HG02943 (cell line): ENCODE data around the gene PLA2G1B.

Experiments
- ATAC-seq: cut with Tn5 transposase; IDR thresholded peaks from one replicate; pipeline ENCODE4 v1.9.1; 2021; ENCODE audit warnings: mild to moderate bottlenecking, low read depth, moderate library complexity; ENCODE audit not compliant: unreplicated experiment

PLA2G1B gene

DNA sequence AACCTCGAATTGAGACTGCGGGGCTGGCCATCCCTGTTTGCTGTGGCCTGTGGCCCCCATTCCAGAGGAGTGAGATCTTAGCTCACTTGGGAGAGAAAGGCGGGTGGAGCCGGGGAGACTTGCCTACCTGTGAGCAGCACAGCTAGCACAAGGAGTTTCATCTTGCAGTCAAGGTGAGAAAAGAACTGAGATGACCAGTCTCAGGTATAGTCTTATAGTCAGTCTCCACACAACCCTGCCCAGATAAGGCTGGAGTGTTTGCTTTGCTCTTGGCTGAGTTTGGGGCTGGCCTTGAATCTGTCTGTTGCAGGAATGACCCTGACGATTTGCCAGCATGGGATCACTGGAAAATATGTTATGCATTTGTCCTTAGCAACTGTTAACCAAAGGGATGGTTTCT, at the start of gene PLA2G1B:
Gene PLA2G1B (minus strand): TSS at position 187 of the 400 bp plus-strand sequence. CDS start 26 bp downstream, at position 161.
- ATAC-seq, result no peak

DNA sequence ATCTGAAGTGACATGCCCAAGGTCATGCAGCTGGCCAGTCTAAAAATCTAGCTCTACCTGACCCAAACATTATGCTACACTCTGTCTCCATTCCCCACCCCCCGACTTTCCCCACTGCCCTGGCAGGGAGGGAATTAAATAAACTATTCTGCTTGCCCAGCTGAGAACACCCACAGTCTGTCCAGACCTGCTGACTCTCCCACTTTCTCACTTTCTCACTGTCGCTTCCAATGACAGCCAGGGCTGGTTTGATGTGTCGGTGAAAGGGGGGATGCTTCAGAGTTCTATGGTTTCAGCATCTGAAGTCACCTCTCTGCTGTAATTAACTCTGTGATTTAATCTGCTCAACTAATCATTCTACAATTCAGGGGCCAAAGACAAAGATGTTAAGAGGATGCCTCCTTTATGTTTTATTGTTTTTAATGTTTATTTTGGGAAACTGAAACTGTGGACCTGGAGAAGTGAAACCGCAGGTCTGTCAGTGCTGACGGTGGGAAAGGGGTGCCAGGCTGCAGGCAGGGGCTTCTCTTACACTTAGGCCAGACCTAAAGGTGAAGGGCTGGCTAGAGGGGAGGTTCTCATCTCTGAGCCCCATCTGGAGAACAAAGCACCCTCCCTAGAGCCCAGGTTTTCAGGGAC, 49.5 kb upstream of the PLA2G1B start:
- ATAC-seq, result no peak

DNA sequence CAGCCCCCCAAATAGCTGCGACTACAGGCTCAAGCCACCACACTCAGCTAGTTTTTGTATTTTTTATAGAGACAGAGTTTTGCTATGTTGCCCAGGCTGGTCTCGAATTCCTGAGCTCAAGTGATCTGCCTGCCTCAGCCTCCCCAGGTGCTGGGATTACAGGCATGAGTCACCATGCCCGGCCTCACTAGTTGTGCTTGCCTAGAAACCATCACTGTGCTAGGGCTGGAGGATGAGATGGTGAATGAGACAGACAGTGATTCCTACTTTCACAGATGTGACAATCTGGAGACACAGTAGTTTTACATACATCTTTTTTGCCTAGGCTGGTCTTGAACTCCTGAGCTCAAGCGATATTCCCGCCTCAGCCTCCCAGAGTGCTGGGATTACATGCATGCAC, 48.8 kb upstream of the PLA2G1B start:
- no peak for ATAC-seq

DNA sequence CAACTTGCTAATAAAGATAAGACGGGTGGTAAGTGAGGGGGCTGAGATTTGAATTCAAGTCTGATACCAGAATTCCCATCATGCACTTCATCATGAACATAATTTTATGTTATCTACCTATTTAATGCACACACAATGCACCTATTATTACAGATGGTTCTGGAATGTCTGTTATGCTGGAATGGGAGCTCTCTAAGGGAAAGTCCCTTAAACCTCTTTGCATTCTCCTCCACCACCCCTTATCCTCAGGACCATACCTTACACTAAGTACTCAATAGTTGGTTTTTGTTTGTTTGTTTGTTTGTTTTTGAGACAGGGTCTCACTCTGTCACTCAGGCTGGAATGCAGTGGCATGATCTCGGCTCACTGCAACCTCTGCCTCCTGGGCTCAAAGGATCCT, 48.4 kb upstream of the PLA2G1B start:
- ATAC-seq, result no peak

DNA sequence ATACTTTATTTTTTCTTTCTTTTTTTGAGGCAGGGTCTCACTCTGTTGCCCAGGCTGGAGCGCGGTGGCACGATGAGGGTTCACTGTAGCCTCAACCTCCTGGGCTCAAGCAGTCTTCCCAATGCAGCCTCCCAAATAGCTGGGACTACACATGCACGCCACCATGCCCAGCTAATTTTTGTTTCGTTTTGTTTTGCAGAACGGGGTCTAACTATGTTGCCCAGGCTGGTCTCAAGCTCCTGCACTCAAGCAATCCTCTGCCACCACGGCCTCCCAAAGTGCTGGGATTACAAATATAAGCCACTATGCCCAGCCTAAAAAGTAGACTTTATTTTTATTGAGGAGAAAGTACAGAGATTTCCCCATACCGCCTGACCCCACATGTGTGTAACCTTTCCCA, 46.1 kb upstream of the PLA2G1B start:
- ATAC-seq, result no peak

DNA sequence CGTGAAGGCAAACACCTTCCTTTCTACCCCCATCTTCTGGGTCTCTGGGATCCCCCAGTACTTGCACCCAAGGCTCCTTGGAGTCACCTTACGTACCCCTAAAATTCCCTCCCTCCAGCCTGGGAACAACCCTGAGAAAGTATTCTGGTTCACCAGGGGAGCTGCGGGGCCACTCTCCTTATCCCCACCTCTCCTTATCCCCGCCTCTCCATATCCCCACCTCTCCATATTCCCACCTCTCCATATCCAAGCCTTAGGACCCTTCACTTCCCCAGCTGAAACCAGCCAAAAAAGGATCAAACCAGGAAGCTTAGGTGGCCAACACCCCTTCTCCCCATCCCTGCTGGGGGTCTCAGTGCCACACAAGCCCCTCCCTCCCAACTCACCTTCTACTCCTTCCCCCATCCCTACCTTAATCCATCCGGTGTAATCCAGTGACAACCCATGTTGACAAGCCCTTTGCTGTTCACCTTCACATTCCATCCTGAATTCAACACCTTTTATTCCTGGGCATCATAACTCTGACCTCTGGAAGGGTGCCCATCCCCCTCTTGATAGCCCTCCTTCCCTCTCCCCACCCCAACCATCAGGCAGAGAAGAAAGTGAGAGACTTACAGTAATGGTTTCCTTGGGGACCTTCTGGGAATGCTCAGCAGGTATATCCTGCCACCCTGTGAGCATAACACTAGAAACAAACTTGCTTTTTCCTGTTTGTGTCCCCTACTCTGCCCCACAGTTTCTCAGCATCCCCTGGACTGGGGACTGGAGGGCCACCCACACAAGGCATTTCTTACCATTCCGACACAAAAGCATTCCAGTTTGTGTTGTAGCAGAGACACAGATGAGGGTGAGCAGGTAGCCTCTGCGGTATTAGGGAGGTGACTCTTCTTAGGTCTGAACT, 43.0 kb upstream of the PLA2G1B start:
- ATAC-seq, result no peak

DNA sequence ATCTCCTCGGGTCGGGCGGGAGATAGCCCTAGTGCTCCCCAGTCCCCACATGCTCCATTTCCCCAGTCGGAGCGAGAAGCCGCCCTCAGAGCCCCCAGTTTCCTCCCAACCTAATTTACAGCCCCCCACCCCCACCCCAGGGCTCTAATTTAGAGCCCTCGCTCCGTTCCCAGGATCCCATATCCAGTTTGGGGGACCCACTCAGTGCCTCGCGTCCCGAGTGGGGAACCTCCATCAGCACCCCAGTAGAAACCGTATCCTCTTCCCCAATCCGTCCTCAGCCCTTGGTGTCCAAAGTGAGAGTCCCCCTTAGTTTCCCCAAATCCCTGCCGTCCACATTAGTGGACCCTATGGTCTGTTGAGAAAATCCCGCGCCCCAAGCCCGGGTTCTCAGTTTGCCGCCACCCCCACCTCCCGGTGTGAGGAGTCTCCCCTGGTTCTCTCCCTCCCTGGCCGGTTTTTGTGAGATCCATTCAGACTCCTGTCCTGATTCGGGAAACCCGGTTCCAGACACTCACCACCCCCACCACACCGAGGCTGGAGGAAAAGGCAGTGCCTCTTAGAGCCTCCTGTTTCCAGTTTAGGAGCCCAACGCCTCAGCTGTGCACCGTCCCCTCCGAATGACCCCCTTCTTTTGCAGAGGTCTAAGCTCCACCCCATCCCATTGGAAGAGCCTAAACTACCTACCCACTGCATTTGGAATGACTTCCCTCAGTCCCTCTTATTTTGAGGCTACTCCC, 42.2 kb upstream of the PLA2G1B start:
- no peak for ATAC-seq

DNA sequence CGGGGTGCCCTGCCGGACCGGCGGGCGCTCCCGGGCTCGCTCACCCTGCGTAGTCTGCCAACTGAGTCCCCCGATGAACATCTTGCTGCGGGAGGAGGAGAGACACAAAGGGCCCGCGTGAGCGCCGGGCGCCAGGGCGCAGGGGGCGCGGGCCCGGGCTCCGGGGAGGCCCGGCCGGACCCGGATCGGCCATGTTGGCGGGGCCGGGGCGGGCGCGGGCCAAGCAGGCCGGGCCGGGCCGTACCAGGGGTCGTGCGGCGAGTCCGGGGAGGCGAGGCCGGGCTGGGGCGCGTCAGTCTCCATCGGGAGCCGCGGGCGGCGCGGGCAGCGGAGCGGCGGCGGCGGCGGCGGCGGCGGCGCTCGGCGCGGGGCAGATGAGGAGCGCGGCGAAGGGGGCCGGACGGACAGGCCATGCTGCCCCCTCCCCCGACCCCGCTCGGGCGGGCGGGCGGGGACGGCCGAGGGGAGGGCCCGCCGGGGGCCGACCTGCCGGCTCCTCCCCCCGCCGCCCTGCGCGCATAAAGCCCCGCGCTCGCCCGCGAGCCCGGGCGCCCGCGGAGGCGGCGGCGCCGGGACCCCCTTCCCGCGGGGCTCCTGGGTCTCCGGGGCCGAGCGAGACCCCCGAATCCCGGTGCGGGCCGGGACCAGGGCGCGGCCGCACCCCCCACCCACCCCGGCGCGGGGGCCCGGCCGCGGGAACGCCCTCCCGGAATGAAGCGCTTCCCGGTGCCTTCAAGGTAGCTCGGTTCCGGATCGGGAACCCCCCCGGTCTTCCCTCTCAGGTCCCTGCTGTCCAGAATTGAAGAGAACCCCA, 41.4 kb upstream of the PLA2G1B start, which contains the start of gene MSI1:
Gene MSI1 (minus strand): TSS at position 376 of the 814 bp plus-strand sequence. CDS start 73 bp downstream, at position 303.
- no peak for ATAC-seq

DNA sequence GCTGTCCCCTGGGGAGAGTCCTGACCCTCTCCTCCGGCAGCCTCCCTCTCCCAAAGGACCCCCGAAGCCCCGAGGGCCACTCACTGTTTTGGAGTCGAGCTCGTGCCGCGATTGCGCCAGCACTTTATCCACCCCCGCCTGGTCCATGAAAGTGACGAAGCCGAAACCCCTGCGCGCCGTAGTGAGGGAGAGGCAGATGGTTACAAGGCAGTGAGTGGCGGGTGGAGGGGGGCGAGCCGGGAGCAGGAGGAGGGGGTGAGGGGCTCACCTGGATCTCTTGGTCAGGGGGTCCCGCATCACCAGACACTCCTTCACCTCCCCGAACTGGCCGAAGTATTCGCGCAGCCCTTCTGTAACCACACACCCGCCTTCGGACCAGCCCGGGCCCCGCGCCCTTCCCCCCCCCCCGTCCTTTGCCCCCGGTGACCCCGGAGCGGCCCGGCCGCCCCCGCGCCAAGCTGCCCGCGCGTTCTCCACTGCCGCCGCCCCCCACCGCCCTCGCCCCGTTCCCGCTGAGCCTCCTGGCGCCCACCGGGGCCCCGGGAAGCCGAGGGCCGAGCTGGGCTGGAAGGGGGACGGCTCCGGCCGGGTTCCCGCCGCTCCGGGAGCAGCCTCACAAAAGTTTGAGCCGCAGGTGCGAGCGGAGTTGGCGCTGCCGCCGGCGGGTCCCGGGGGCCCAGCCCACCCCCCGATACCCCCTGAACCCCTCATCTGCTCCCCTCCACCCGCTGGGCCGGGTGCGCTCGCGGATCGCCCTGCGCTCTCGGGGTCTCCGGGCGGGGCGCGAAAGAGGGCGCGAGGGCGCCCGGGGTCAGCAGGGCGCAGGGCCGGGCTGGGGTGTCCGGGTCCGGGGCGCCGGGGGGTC, 40.6 kb upstream of the PLA2G1B start:
- no peak for ATAC-seq

DNA sequence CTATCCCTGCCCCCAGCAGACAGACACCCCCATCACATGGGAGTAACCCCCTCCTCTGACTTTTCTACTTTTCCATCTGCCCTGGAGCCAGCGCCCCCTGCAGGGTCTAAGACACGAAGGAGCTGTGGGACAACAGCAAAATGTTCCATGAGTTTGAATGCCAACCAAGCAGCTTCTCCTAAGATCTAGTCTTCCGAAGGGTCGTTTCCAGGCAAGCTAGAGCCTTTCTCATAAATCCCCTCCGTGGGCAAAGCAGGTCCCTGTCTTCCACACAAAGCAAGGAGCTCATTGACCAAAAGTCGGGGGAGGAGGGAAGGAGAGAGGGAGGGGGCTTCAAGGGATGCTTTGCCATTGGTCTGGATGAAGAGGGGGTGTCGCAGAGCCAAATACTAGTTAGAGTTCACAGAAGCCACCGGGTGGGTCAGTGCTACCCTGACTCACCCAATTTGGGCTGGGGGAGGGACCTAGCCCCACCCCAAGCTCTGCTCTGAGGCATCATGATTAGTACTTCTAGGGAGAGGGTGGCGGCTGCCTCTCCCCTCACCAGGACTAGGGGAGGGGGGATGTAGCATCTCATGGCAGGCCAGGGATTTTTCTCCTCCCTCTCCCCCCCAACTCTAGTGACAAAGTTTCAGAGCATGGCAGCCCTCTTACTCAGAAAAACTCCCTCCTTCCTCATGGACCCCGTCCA, 39.8 kb upstream of the PLA2G1B start:
- no peak for ATAC-seq

DNA sequence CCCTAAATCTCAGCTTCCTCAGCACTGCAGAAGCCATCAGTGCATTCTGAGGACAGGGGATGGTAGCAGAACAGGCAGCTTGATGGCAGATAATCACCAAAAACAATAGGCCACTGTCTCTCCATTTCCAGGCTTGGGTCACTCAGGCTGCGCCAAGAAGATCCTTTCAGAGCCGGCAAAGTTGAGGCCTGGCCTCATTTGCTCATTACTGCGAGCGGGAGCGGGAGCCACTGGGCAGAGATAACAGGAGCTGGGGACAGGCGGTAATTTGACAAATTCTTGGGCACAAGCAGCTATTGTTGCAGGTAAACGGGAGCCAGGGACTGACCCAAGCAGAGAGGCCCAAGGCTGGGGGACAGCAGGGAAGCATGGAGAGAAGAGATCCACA, 39.3 kb upstream of the PLA2G1B start:
- no peak for ATAC-seq

DNA sequence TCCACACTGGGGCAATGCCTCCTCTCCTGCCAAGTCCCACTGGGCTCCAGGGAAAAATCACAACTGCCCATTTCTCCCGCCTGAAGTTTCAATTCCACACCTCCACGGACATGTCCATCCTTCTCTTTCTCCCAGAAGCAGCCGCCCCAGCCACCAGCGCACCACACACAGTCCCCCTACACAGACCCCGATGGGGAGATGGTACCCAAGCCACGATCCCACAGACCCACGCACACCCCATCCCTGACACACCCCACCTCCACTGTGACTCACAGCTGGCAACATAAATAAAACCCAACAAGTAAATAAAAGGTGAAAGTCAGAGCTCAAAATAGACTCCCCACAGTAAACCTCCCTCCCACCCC, 38.7 kb upstream of the PLA2G1B start:
- ATAC-seq, result no peak

DNA sequence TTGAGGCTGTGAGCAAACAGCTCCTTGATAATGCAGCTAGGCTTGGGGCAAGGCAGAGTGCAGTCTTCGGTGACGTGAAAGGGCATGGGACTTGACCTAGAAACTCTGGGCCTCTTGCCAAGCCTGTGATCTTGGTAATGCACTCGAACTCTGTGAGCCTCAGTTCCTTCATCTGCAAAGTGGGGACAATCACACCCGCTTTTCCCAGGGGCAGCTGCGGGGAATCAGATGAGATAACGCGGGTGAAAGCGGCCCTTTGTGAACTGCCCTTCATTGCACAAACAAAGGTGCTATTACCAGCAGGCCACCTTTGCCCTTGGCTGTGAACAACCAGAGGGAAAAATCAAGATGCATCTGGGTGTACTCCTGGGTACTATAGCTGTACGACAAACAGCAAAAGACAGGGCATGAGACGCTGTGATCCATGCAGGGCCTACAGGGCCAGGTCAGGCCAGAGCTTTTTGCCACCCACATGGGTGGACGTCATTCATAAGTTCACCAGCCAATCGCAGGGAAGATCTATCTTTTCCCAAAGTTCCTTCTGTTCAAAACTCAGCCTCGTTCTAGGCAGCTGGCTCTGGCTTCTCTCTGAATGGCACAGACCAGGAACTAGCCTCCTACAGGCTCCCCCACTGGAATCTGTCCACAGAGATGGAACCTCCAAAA, 38.2 kb upstream of the PLA2G1B start:
- no peak for ATAC-seq

DNA sequence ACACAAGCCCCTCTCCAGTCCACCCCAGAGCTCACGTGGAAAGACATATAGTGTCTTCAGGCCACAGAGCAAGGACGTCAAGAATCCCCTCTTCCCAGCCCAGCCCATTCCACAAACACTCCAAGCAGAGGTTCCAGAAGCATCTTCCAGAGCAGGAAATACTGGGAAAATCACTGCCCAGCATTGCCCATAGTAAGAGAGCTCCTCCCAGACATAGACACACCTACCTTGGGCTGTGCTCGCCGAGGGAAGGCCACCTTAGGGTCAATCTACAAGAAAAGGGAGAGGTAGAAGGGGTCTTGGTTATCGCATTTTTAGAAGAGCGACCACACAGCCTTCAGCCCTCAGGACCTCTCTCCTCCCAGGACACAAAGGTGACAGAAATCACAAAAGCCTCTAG, 36.9 kb upstream of the PLA2G1B start:
- no peak for ATAC-seq

DNA sequence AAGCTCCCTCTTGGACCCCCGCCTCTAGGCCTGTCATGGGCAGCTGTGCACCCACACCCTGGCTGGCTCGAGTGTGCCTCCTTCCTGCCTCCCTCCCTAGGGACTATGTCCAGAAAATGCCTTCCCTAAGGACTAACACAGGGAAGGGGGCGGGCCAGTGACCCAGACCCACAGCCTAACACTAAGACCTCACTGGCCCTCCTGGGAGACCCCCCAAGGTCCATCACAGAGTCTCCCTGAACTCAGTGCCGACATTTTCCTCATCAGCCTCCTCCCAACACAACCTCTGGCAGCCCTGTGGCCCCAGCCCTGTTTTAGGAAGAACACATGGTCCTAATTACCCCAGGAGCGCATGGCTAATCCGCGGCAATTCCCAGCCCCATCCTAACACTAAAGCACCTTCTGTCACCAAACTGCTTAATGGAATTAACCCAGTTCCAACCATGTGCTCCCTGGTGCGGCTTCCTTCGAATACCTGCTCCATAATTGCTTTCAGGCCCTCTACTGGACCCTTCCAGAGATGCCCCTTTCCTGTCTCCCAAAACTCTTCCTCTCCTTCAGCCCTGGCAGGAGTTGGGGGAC, 35.8 kb upstream of the PLA2G1B start:
- no peak for ATAC-seq

DNA sequence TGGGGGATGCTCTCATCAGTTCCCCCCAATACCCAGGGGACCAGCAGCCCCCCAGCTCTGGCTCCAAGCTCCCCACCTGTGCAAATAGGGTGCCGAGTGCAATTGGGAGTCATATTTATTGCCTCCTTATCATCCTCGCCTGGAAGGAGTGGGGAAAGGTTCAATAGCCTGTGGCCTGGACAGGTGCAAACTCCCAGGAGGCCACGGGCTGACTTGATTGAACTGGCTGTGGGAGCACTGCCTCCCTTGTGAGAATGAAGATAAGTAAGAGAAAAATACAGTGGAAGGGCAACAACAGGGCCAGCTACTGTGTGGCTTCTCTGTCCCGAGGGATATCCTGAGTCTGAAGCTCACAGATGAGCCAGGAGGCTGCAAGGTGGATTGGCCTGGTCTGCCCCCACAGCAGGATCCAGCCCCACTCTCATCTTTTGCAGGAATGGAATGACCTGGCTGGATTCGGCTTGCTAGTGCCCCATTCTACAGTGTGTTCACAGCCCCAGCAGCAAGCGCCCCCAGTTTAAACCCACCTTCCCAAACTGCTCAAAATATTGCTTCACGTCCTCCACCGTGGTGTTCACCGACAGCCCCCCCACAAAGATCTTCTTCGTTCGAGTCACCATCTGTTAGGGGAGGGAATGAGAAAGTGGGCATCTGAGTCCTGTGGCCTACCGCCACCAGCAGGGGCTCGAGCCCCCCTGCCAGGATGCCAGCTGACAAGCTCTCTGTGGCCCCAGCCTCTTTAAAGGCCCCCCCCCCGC, 35.1 kb upstream of the PLA2G1B start:
- ATAC-seq, result no peak

DNA sequence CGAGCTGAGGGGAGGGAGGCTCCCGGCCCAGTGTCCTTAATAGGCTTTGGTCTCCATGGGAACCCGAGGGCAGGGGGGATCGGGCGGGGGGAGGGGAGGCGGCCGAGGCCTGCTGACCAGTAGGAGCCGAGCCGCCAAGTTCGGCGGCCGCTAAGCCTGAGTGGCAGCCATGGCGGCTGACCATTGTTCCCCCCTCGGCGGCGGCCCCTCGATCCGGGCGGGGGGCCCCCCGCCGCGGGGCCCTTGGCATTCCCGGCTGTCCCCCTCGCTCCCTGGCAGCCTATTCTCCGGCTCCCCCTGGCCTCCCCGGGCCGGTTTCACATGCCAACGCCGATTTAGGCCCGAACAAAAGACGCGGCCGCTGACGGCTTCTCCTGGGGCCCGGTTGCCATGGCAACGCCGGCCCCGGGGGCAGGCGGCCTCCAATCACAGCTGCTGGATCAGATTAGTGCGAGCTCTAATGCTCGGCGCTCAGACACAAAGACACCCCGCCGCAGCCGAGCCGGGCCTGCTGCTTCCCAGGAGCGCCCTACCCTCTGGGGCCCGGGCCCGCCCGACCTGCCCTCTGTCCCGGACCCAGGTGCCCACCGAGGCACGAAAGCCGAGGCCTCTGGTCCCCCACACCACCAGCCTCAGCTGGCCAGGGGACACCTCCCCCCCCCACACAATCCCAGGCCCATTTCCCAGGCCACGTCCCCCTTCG, 34.1 kb upstream of the PLA2G1B start:
- ATAC-seq, result no peak
